A673 (cell line): ENCODE measurements around the gene HEXIM1. TPM values are rescaled to one million over a fixed set of nuclear protein-coding genes. Genes with fewer than 3 reads are reported as not detected.

Source experiments
- BruUV-seq: library from RNA; stranded (reverse); fragments of 400-500 nt; replicated peaks from 2 replicates; lab custom pipeline; 2021; lab: Mats Ljungman, UMichigan
- CTCF ChIA-PET: fragments of 300-600 bp; sonication (Branson Sonifier 250); formaldehyde crosslinking; loops from one replicate; lab custom pipeline; 2022; ENCODE audit warnings: antibody characterized with exemption; lab: Charles Lee
- POLR2A ChIA-PET: fragments of 300-600 bp; sonication (Branson Sonifier 250); formaldehyde crosslinking; loops from one replicate; lab custom pipeline; 2022; ENCODE audit warnings: antibody characterized with exemption; ENCODE audit not compliant: low non-redundant PET; lab: Charles Lee
- DNase-seq: peaks from one replicate; pipeline ENCODE4 v3.0.0-alpha.2; 2015; ENCODE audit warnings: low spot score
- H3K27ac ChIP-seq: fragments of 200-600 bp; sonication (generic); 2 replicates; pipeline ENCODE4 v1.5.1; 2016; ENCODE audit warnings: mixed run types, low read depth, mild to moderate bottlenecking, mixed read lengths, antibody characterized with exemption, low read length; ENCODE audit not compliant: poor library complexity, severe bottlenecking
- H3K27me3 ChIP-seq: fragments of 200-600 bp; sonication (generic); replicated peaks from 2 replicates; pipeline ENCODE4 v1.6.1; 2017; ENCODE audit warnings: mixed run types, low read depth, mild to moderate bottlenecking, mixed read lengths, antibody characterized with exemption, low read length; ENCODE audit not compliant: insufficient read depth, poor library complexity
- H3K36me3 ChIP-seq: fragments of 200-600 bp; sonication (generic); 2 replicates; pipeline ENCODE4 v1.6.1; 2016; ENCODE audit warnings: mixed run types, mild to moderate bottlenecking, mixed read lengths, antibody characterized with exemption, low read length; ENCODE audit not compliant: insufficient read depth, poor library complexity, severe bottlenecking
- H3K4me1 ChIP-seq: fragments of 200-600 bp; sonication (generic); 2 replicates; pipeline ENCODE4 v1.6.1; 2017; ENCODE audit warnings: mixed run types, mild to moderate bottlenecking, mixed read lengths, antibody characterized with exemption, low read length; ENCODE audit not compliant: insufficient read depth, poor library complexity, severe bottlenecking
- H3K4me3 ChIP-seq: fragments of 200-600 bp; sonication (generic); 2 replicates; pipeline ENCODE4 v1.5.1; 2016; ENCODE audit warnings: low read depth, mixed run types, mild to moderate bottlenecking, mixed read lengths, low read length; ENCODE audit not compliant: poor library complexity, severe bottlenecking
- H3K9me3 ChIP-seq: fragments of 200-600 bp; sonication (generic); 2 replicates; pipeline ENCODE4 v1.6.1; 2016; ENCODE audit warnings: mixed run types, low read depth, mild to moderate bottlenecking, mixed read lengths, antibody characterized with exemption, low read length; ENCODE audit not compliant: poor library complexity, severe bottlenecking
- EZH2 ChIP-seq: fragments of 200-600 bp; sonication (generic); IDR thresholded peaks from 2 replicates; pipeline ENCODE4 v1.6.1; 2017; ENCODE audit warnings: borderline replicate concordance, low read depth, mild to moderate bottlenecking, mixed read lengths, antibody characterized with exemption, low read length; ENCODE audit not compliant: poor library complexity, severe bottlenecking
- intact Hi-C: fragments of 100-400 bp; cut with micrococcal nuclease; formaldehyde crosslinking; loops from one replicate; pipeline ENCODE4 v1.10.0; 2022; ENCODE audit not compliant: unreplicated experiment
- total RNA-seq: library from RNA; stranded (reverse); gene quantifications from 2 replicates; pipeline ENCODE4 v1.2.3, GENCODE V29; 2021
- TF ChIP-seq, protein P1 (sequence below): fragments of 300-800, 200-600 bp; sonication (generic); conservative IDR thresholded peaks from 2 replicates; pipeline ENCODE4 v1.5.1; 2017; ENCODE audit warnings: low read depth, mild to moderate bottlenecking, antibody characterized with exemption, low read length, moderate library complexity, mixed read lengths

HEXIM1 gene
- total RNA-seq, 1 experiment from 2014 or later: 21.2 TPM

DNA sequence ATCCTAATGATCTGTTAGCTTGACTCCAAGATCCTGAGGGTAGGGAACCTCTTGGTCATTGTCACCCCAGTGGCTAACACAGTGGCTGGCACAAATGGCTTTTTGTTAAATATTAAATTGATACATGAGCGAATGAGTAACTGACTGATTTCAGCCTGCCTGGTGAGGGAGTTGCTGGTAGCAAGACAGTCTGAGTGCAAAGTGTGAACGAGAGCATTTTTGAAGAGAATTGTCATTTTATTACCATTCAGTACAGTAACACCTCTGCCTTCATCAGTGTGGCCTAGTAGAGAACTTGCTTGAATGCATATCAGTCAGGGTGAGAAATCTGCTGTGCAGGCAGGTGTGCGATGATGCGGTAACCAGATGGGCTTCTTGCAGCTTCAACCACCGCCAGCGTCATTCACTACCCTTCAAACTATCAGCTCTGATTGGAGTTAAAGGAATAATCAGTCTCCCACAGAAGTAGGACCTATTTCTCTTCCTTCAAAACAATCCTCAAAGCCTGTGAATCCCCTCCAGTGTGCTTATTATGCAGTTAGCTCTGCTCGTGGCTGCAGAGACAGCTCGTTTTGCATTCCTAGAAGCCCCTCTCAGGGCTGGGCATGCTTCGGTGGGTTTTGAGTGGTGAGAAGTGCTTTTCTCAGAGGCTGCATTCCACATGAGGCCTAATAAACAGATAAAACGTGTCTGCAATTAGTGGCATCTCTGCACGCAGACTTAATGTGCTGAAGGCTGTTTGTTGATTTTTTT is 42.4 kb downstream of the HEXIM1 start:
- no TSS peak for BruUV-seq
- H3K4me1 ChIP-seq: no peaks in the 10 kb centered on the region
- no peak overlapping the region for H3K27ac ChIP-seq
- no peaks in the 10 kb centered on the region for H3K9me3 ChIP-seq
- TF ChIP-seq, protein P1, sequence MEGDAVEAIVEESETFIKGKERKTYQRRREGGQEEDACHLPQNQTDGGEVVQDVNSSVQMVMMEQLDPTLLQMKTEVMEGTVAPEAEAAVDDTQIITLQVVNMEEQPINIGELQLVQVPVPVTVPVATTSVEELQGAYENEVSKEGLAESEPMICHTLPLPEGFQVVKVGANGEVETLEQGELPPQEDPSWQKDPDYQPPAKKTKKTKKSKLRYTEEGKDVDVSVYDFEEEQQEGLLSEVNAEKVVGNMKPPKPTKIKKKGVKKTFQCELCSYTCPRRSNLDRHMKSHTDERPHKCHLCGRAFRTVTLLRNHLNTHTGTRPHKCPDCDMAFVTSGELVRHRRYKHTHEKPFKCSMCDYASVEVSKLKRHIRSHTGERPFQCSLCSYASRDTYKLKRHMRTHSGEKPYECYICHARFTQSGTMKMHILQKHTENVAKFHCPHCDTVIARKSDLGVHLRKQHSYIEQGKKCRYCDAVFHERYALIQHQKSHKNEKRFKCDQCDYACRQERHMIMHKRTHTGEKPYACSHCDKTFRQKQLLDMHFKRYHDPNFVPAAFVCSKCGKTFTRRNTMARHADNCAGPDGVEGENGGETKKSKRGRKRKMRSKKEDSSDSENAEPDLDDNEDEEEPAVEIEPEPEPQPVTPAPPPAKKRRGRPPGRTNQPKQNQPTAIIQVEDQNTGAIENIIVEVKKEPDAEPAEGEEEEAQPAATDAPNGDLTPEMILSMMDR: no peak
- TF ChIP-seq EZH2: no peak
- ChIA-PET POLR2A (no interaction called here), CTCF (no interaction called here)
- H3K27me3 ChIP-seq: no peaks in the 10 kb centered on the region
- intact Hi-C loops: no loop called here
- no peaks in the 10 kb centered on the region for H3K36me3 ChIP-seq
- no peak overlapping the region for H3K4me3 ChIP-seq
- no peak for DNase-seq

DNA sequence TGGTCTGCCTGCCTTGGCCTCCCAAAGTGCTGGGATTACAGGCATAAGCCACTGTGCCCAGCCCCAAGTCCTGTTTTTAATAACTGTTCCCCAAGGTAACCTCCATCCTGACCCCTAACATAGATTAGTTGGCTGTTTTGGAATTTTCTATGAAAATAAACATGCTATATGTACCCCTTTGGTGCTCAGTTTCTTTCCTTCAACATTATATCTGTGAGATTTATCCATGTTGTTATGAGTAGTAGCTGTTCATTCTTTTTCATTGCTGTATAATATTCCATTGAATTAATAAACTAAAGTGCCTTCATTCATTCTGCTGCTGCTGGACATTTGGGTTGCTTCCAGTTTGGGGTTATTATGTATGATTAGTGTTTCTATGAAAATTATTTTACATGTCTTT is 47.1 kb downstream of the HEXIM1 start:
- H3K27ac ChIP-seq: no peak overlapping the region
- peaks cover 4% of the 10 kb centered on the region for H3K4me1 ChIP-seq
- no peak for DNase-seq
- intact Hi-C loops: no loop called here
- H3K36me3 ChIP-seq: no peaks in the 10 kb centered on the region
- no peaks in the 10 kb centered on the region for H3K9me3 ChIP-seq
- ChIA-PET CTCF (interaction anchor here (0.6 to 1.1 kb wide), 2 partner anchors 60 to 998 kb away, joined by 3 to 7 read pairs; partner anchors contain the start of genes ACBD4 and KANSL1), POLR2A (no interaction called here)
- no peaks in the 10 kb centered on the region for H3K27me3 ChIP-seq
- TF ChIP-seq, protein P1: no peak
- no peak for TF ChIP-seq EZH2
- no TSS peak for BruUV-seq
- no peak overlapping the region for H3K4me3 ChIP-seq

DNA sequence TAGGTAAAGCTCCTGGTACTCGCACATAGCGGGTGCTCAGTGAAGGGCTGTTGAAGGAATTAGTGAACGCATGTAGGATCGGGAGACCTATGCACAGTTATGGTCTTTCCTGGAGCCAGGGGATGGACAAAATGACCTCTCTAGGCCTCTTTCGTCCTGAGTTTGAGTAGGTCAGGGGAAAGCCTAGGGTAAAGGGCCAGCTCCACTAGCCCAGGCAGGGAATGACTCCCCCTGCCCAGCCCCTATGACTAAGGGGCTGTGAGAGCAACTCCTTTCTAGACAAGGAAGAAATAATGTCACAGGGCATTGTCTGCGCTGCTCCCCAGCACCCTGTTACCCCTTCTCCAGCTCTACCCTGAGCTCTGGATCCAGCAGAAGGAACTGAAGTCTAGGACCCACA is 48.8 kb downstream of the HEXIM1 start:
- intact Hi-C loops: loop anchor here (1.0 kb wide), 1 partner anchor 62 kb away; the partner anchor contains the start of gene ACBD4
- ChIA-PET CTCF (interaction anchor here (0.6 to 3.0 kb wide), 7 partner anchors 21 to 393 kb away, joined by 3 to 45 read pairs (median 3); partner anchors contain the start of genes ACBD4 and HEXIM1), POLR2A (no interaction called here)
- no peaks in the 10 kb centered on the region for H3K9me3 ChIP-seq
- no peaks in the 10 kb centered on the region for H3K27me3 ChIP-seq
- DNase-seq: no peak
- H3K4me1 ChIP-seq: peaks cover 4% of the 10 kb centered on the region
- H3K27ac ChIP-seq: no peak overlapping the region
- H3K36me3 ChIP-seq: no peaks in the 10 kb centered on the region
- no TSS peak for BruUV-seq
- no peak for TF ChIP-seq EZH2
- TF ChIP-seq, protein P1: no peak
- no peak overlapping the region for H3K4me3 ChIP-seq
